CD4-positive, alpha-beta T cell treated with Interleukin-17A for 4 hours (primary cell): ENCODE data around the gene SLCO1B1.

Experiments
- DNase-seq: peaks from one replicate; pipeline ENCODE4 v3.0.0-alpha.2; 2020; ENCODE audit warnings: mixed read lengths

The SLCO1B1 gene

GRCh38 chr12:21221072-21221471, 90.1 kb downstream of the SLCO1B1 start:
- DNase-seq: no peak

DNA sequence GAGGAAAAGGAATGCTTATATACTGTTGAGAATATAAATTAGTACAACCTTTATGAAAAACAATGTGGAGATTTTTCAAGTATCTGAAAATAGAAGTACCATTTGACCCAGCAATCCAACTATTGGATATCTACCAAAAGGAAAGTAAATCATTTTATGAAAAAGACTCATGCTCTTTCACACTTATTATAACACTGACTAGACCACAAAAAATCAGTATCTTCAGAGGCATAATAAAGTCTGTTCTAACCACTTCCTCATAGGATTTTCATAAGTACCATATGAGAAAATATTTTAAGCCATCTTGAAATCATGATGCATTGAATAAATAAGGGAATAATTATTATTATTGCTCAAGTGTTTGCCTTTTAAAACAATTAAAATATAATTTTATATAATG, 90.8 kb downstream of the SLCO1B1 start:
- DNase-seq: no peak

GRCh38 chr12:21223930-21224329, 92.9 kb downstream of the SLCO1B1 start:
- no peak for DNase-seq

DNA sequence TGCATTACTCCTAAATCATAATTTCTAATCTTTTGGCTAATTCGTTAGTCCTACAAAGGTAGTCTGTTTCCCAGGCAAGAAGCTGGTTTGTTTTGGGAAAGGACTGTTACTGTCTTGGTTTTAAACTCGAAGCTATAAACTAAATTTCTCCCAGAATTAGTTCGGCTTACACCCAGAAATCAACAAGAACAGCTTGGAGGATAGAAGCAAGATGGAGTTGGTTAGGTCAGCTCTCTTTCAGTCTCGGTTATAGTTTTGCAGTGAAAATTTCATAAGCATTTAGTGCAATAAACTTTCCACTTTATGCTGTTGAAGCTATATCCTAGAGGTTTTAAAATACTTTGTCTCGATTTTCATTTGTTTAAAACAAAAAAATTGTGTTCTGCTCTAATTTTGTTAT, 103.4 kb downstream of the SLCO1B1 start:
- no peak for DNase-seq

- DNase-seq: no peak
Measured at GRCh38 chr12:21239866-21240265, 108.9 kb downstream of the SLCO1B1 start.

DNA sequence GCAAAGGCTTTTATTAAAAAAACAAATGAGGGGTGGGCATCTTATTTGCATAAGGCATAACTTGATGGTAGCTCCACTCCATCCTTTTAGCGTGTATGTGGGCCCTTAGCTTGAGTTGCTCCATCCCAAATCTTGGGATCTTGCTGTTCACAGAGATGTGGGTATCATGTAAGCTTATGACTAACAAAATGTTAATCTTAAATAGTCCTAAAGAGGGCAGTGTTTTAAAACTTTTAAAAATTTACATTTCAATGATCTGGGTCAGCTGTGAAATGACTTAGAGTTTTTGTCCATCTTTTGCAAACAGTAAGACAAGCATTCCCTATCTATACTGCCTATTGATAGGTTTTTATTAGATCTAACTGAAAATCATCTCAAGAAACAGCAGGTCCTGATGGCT, 117.7 kb downstream of the SLCO1B1 start:
- DNase-seq: no peak

DNA sequence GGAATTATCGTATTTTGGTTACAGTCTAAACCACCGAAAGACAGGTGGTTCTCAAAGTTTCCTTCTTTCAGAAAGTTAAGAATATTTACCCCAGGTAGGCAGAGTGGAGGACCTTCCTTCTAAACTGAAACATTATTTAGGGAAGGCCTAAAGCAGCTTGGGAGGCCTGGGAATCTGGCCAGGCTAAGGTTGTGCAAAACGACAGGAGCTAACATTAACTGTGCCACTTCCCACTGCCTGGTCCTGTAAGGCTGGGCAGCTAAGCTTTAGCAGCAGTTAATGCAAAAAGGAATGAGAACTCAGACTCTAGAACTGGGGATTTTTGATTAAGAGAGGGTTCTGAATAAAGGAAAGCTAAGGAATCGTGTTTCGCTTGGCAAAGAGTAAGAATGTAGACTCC, 121.1 kb downstream of the SLCO1B1 start:
- no peak for DNase-seq

DNA sequence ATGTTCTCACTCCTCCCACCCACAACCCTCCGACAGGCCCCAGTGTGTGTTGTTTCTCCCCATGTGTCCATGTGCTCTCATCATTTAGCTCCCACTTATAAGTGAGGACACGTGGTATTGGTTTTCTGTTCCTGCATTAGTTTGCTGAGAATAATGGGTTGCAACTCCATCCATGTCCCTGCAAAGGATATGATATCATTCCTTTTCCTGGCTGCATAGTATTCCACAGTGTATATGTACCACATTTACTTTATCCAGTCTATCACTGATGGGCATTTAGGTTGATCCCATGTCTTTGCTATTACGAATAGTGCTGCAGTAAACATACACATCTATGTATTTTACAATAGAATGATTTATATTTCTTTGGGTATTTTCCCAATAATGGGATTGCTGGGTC, 126.2 kb downstream of the SLCO1B1 start:
- no peak for DNase-seq

- no peak for DNase-seq
Measured at GRCh38 chr12:21264232-21264631, 133.2 kb downstream of the SLCO1B1 start.

- DNase-seq: no peak
Measured at GRCh38 chr12:21265932-21266331, 134.9 kb downstream of the SLCO1B1 start.

GRCh38 chr12:21276826-21277225, 145.8 kb downstream of the SLCO1B1 start:
- no peak for DNase-seq
